Glutamatergic neuron (in vitro differentiated cells): ENCODE data around the gene NKX2-2. TPM values are rescaled to one million over a fixed set of nuclear protein-coding genes. Genes with fewer than 3 reads are reported as not detected.

ENCODE experiments used
- DNase-seq: peaks from one replicate; pipeline ENCODE4 v3.0.0; 2022
- H3K27ac Mint-ChIP-seq: one replicate; pipeline ENCODE4 v1.8.0; 2020; ENCODE audit warnings: mild to moderate bottlenecking, mixed read lengths, inconsistent platforms; ENCODE audit not compliant: unreplicated experiment
- H3K27me3 Mint-ChIP-seq: one replicate; pipeline ENCODE4 v1.8.0; 2020; ENCODE audit warnings: mild to moderate bottlenecking, moderate library complexity, mixed read lengths, inconsistent platforms; ENCODE audit not compliant: unreplicated experiment
- H3K36me3 Mint-ChIP-seq: one replicate; pipeline ENCODE4 v1.8.0; 2020; ENCODE audit warnings: mild to moderate bottlenecking, mixed read lengths, inconsistent platforms; ENCODE audit not compliant: unreplicated experiment
- H3K4me1 Mint-ChIP-seq: one replicate; pipeline ENCODE4 v1.8.0; 2020; ENCODE audit warnings: mild to moderate bottlenecking, low read depth, mixed read lengths, inconsistent platforms; ENCODE audit not compliant: unreplicated experiment
- H3K4me3 Mint-ChIP-seq: one replicate; pipeline ENCODE4 v1.8.0; 2020; ENCODE audit warnings: mild to moderate bottlenecking, mixed read lengths, inconsistent platforms; ENCODE audit not compliant: unreplicated experiment
- H3K9me3 Mint-ChIP-seq: one replicate; pipeline ENCODE4 v1.8.0; 2020; ENCODE audit warnings: mild to moderate bottlenecking, moderate library complexity, mixed read lengths, inconsistent platforms; ENCODE audit not compliant: unreplicated experiment
- CTCF ChIP-seq: fragments of 200-600 bp; sonication (generic); IDR thresholded peaks from one replicate; pipeline ENCODE4 v1.5.0; 2021; ENCODE audit not compliant: partially characterized antibody, unreplicated experiment
- total RNA-seq: library from RNA; stranded (reverse); fragmentation: NEBNext Ultra II Directional; extraction: Animal tissue kit (Norgen Biotek cat#: 25700); gene quantifications from one replicate; pipeline ENCODE4 v1.2.1, GENCODE V29; 2021; ENCODE audit not compliant: unreplicated experiment

NKX2-2 gene
- total RNA-seq, 1 donor from 2014 or later, result 1.2 TPM

GRCh38 chr20:21505161-21505809 lies 8.6 kb downstream of the NKX2-2 start:
- H3K27me3 Mint-ChIP-seq, result peaks cover 30% of the 10 kb centered on the region
- H3K27ac Mint-ChIP-seq, result no peak overlapping the region
- H3K36me3 Mint-ChIP-seq, result no peaks in the 10 kb centered on the region
- peaks cover 17% of the 10 kb centered on the region for H3K9me3 Mint-ChIP-seq
- peaks cover 7% of the 10 kb centered on the region for H3K4me1 Mint-ChIP-seq
- TF ChIP-seq CTCF, result peak; percentile 99
- H3K4me3 Mint-ChIP-seq, result peak overlapping the region; percentile 44
- peak; percentile 93 for DNase-seq

DNA sequence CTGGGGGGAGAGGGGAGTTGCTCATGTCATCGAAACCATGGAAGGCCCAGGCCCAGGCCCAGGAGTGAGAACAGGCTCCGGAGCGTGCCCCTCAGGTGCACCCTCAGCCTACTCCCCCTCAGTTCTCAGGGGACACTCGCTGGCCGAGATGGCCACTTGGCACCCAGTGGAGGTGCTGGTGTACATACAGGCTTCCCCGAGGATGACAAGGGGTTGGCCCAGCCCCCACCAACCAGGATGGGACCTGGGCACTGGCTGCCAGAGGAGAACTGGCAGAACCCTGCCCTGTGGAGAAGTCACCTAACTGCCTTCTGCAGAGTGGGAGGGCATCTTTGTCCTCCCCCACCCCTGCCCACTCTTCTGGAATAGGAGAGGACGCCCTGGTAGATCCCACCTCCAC lies 9.5 kb downstream of the NKX2-2 start:
- Mint-ChIP-seq H3K36me3 (no peaks in the 10 kb centered on the region), H3K4me1 (peaks cover 4% of the 10 kb centered on the region)

GRCh38 chr20:21503345-21503744 lies 10.5 kb downstream of the NKX2-2 start:
- no peak for TF ChIP-seq CTCF
- DNase-seq, result no peak
- H3K4me1 Mint-ChIP-seq, result peaks cover 1% of the 10 kb centered on the region
- H3K36me3 Mint-ChIP-seq, result no peaks in the 10 kb centered on the region
- peaks cover 19% of the 10 kb centered on the region for H3K27me3 Mint-ChIP-seq
- peaks cover 9% of the 10 kb centered on the region for H3K9me3 Mint-ChIP-seq
- H3K4me3 Mint-ChIP-seq, result no peak overlapping the region
- no peak overlapping the region for H3K27ac Mint-ChIP-seq

More for the DNA sequence above, 9.5 kb downstream of the NKX2-2 start:
- no peak for TF ChIP-seq CTCF
- peaks cover 23% of the 10 kb centered on the region for H3K27me3 Mint-ChIP-seq
- DNase-seq, result no peak
- H3K9me3 Mint-ChIP-seq, result peaks cover 13% of the 10 kb centered on the region
- no peak overlapping the region for H3K4me3 Mint-ChIP-seq
- H3K27ac Mint-ChIP-seq, result no peak overlapping the region

DNA sequence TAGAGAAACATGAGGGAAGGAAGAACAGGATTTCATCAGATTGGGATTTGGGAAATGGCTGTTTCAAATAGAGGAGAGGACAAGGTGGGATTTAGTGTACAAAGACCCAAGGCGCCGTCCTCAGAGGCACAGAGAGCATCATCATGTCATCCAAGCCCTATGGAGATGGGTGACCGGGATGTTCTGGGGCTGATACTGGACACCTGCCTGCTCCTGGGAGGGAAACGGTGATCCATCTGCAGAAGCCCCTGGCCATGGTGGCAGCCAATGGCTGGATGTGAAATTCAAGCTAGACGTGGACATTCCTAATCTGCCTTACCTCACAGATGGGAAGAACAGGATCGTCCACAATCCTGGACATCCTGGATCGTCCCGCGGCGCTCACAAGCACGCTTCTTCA lies 12.7 kb downstream of the NKX2-2 start:
- Mint-ChIP-seq H3K4me1 (no peaks in the 10 kb centered on the region), H3K36me3 (no peaks in the 10 kb centered on the region), H3K27ac (no peak overlapping the region), H3K9me3 (peaks cover 4% of the 10 kb centered on the region), H3K27me3 (peaks cover 7% of the 10 kb centered on the region), H3K4me3 (no peak overlapping the region)
- TF ChIP-seq CTCF, result no peak
- no peak for DNase-seq

DNA sequence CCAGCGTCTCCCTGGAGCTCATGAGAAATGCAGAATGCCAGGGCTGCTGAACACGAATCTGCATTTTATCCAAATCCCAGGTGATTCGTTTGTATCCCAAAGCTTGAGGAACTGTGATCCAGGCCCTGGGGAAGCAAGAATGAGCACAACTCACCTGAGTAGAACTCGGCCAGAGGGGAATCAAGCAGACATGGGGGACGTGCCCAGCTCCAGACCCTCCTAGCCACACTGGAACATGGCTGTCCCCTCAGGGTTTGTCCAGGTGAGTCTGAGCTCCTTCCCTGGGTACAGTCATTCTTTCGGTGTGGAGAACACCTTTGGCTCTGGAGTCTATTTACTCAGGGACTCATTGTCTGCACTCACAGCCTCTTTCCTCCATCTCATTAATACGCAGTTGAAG lies 13.3 kb downstream of the NKX2-2 start:
- H3K36me3 Mint-ChIP-seq, result no peaks in the 10 kb centered on the region
- peaks cover 4% of the 10 kb centered on the region for H3K9me3 Mint-ChIP-seq
- H3K4me1 Mint-ChIP-seq, result no peaks in the 10 kb centered on the region
- DNase-seq, result no peak
- peaks cover 7% of the 10 kb centered on the region for H3K27me3 Mint-ChIP-seq
- H3K27ac Mint-ChIP-seq, result no peak overlapping the region
- no peak for TF ChIP-seq CTCF
- no peak overlapping the region for H3K4me3 Mint-ChIP-seq
